Measurements from ENCODE around the gene DEUP1.
"Not testable (repeated sequence)": the region's sequence is repeated elsewhere in the genome, so short reads cannot be mapped to it uniquely, and the experiment has no call there.

DEUP1 gene

DNA sequence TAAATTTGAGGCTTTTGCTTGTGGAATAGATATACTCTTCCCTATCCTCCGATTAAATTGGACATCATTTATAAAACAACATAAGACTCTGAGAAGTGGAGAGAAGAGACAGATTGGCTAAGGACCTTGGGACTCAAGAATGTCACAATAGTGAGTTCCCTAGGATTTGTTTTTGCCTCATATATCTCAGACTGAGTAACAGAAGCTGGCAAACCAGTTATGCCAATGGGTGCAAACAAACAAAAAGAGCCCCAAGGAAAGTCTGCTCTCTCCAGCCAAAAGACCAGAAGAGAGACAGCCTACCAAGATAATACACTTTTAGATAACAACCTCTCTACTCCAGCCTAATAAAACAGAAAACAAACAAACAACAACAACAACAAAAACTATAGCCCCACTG lies 28.9 kb downstream of the DEUP1 start:
- DNase-seq: no peak

DNA sequence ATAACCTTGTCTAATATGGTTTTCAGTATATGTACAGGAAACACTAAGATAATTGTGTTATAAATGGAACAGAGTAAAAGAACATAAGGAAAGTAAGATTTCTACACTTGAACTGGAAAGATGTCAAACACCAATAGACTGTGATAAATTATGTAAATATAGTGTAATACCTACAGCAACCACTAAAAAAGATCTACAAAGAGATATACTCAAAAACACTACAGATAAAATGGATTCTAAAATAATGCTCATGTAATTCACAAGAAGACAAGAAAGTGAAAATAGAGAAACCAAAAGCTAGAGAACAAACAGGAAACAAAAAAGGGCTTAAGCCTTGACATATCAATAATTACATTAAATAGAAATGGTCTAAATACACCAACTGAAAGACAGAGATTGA lies 30.9 kb downstream of the DEUP1 start:
- DNase-seq: no peak

DNA sequence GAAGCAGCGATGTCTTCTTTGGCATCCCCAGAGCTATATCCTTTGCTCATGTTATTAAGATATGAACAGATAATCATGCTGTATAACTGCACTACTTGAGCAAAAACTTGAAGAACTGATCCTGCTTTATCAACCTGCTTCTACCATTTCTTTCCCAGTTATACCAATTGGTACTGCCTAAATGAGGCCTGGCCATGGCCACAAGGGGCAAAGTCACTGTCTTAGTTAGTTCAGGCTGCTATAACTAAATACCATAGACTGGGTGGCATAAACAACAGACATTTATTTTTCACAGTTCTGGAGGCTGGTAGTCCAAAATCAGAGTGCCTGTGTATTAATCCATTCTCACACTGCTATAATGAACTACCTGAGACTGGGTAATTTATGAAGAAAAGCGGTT lies 37.5 kb downstream of the DEUP1 start:
- DNase-seq: no peak

DNA sequence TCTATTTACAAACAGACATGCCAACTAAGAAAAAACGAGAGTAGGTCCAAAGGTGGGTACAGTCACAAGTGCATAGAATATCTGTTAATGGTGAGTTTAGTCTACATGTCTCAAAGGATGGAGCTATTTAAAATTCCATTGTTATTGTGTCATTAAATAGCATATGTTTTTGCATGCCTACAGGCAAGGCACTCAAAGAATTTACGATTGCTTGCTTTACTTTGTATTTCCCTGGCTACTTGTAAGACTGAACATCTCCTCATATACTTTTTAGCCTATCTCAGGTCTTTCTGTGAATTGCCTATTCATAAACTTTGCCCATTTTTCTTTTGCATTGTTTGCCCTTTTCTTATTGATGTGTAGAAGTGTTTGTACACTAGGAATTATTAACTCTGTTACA lies 39.7 kb downstream of the DEUP1 start:
- DNase-seq: no peak

- DNase-seq: no peak
These were observed 59.2 kb downstream of the DEUP1 start for GRCh38 chr11:93389737-93390136.

GRCh38 chr11:93392867-93393266 lies 62.3 kb downstream of the DEUP1 start:
- DNase-seq: no peak

GRCh38 chr11:93393386-93393785 lies 62.8 kb downstream of the DEUP1 start:
- no peak for DNase-seq

GRCh38 chr11:93394488-93394887 lies 63.9 kb downstream of the DEUP1 start:
- no peak for DNase-seq

- DNase-seq: no peak
These were observed 65.8 kb downstream of the DEUP1 start for GRCh38 chr11:93396316-93396715.

GRCh38 chr11:93403930-93404329 lies 73.4 kb downstream of the DEUP1 start:
- no peak for DNase-seq

DNA sequence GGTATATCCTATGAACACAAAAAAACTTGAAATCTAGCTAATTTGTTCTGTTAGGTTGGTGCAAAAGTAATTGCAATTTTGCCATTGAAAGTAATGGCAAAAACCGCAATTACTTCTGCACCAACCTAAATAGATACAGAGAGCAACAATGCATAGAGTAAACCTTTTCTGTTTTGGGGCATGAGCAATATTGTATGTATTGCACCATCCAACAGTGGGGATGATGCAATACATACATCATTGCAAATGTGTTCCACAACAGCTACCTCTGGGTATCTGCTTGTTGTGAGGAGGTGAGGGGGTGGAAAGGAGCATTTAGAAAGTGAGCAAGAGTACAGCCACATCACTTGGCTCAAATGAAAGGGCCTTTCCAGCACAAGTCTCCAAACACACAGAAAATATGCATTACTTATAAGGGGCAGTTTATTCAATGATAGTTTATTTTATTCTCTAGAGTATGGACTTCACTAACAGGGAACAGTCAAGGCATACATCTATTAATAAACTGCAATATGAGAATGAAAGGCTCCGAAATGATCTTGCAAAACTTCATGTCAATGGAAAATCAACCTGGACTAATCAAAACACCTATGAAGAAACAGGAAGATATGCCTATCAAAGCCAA lies 77.3 kb downstream of the DEUP1 start:
- no peak for DNase-seq

DNA sequence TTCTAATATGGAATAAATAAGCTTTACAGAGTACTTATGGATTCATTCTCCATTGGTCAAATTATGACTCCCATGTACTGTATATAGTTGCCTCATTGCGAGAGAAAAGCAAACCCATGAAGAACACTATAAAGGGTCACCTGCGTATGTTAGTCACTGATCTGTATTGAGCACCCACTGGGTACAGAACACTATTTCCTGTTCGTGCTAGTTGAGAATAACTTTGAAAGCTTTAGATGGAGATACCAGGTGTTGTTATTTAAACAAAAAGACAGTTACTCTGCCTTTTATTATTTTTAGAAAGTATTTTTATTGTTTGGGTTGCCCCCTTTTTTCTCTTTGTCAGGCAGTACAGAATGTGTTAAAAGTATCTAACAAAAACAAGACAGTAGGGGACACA lies 79.9 kb downstream of the DEUP1 start:
- no peak for DNase-seq

- no peak for DNase-seq
These were observed 81.2 kb downstream of the DEUP1 start for GRCh38 chr11:93411705-93412104.

GRCh38 chr11:93432247-93432646 lies 101.7 kb downstream of the DEUP1 start:
- DNase-seq: no peak

- DNase-seq: not testable (repeated sequence)
These were observed 112.7 kb downstream of the DEUP1 start for GRCh38 chr11:93443232-93443631.

- peak in 1 of 2 donors; percentile 12 for DNase-seq
These were observed 114.1 kb downstream of the DEUP1 start for GRCh38 chr11:93444617-93445073.

GRCh38 chr11:93458286-93458685 lies 127.7 kb downstream of the DEUP1 start:
- DNase-seq: no peak

DNA sequence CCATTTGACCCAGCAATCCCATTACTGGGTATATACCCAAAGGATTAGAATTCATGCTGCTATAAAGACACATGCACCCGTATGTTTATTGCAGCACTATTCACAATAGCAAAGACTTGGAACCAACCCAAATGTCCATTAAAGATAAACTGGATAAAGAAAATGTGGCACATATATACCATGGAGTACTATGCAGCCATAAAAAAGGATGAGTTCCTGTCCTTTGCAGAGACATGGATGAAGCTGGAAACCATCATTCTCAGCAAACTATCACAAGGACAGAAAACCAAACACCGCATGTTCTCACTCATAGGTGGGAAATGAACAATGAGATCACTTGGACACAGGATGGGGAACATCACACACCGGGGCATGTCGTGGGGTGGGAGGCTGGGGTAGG lies 133.1 kb downstream of the DEUP1 start:
- DNase-seq: not testable (repeated sequence)

GRCh38 chr11:93464927-93465540 lies 134.5 kb downstream of the DEUP1 start:
- DNase-seq: no peak

DNA sequence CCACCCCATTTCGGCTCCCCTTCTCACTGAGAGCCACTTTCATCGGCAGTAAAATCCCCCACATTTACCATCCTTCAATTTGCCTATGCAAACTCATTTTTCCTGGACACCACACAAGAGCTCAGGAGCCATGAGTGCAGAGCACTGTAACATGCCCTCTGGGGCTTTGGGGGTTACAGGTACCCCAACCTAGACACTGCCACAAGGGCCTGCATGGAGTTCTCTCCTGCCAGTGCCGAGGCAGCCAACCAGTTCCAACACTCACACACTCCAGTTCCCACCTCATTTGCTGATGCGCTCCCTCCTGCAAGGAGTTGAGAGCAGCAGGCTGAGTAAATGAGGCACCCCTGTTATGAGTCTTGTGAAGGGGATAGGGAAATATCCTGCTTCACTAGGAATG lies 136.5 kb downstream of the DEUP1 start:
- DNase-seq: no peak

GRCh38 chr11:93468290-93468689 lies 137.7 kb downstream of the DEUP1 start:
- DNase-seq: no peak

DNA sequence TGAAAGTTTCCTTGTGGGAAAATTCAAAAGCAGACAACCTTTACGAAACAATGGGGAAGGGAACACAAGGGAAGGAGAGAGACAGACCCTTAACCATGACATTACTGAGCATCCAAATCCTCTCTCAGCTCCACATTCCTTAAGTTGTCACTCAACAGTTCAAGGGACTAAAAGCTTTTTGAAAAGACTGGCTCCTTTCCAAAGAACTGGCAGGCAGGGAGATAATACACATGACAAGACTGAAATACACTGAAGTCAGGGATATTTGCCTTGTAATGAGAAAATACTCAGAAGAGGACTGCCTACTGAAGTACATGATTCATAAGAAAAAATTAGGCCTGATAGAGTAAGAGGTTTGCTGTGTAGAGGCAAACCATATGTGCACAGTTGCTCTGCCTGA lies 143.6 kb downstream of the DEUP1 start:
- DNase-seq: no peak

DNA sequence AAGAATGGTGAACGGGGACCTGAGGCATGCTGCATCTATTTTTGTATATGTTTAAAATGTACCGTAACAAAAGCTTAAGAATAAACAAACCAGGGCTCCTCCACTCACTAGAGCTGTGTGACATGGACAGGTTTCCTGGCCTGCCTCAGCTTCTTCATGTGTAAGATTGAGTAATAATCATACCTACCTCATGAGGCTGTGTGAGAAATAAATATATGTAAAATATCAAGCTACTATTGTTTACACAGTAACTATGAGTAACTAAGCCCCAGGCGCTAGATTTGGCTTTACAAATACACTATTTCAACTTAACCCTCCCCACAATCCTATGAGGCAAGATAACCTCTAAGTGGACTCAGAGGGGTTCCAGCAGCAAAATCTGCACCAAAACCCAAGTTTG lies 146.3 kb downstream of the DEUP1 start:
- no peak for DNase-seq

GRCh38 chr11:93477684-93478234 lies 147.2 kb downstream of the DEUP1 start:
- no peak for DNase-seq

- no peak for DNase-seq
These were observed 148.3 kb downstream of the DEUP1 start for GRCh38 chr11:93478841-93479240.

Measured in CD4-positive, alpha-beta T cell treated with Interleukin-1 beta for 1 hour (primary cell).